SK-N-SH (cell line): Measurements from ENCODE around the gene FAM90A1.
"Not testable (repeated sequence)": the region's sequence is repeated elsewhere in the genome, so short reads cannot be mapped to it uniquely, and the experiment has no call there.

Experiments
- MXI1 ChIP-seq: IDR thresholded peaks from 2 replicates; pipeline ENCODE4 v1.6.1; 2012; ENCODE audit warnings: mild to moderate bottlenecking, low read depth, low read length, improper control_type of control experiment
- TF ChIP-seq, protein P1 (sequence below): fragments of 150-350 bp; IDR thresholded peaks from 2 replicates; pipeline ENCODE4 v1.6.1; 2017; ENCODE audit warnings: antibody characterized with exemption, low read length, low read depth, borderline replicate concordance
- TF ChIP-seq, protein P2 (sequence below): fragments of 200-600 bp; sonication (generic); IDR thresholded peaks from 2 replicates; pipeline ENCODE4 v1.6.1; 2017; ENCODE audit warnings: antibody characterized with exemption, mild to moderate bottlenecking, moderate library complexity

DNA sequence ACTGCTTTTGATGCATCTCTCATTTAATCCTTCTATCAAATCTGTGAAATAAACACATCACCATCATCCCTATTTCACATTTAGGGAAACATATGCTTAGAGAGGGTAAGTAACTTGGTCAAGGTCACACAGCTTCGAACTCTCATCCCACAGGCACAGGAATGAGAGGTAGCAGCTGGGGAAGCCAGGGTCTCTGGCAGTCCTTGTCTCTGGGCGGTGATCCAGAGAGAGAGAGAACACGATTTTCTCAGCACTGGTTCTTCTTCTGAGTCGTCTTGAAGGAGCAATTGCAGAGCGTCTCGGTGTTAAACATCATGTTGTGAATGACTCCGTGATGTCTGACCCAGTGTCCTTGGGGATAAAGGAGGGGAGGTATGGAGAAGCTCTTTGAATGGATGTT is 36.8 kb upstream of the FAM90A1 start:
- not testable (repeated sequence) for TF ChIP-seq MXI1
- TF ChIP-seq, protein P1, sequence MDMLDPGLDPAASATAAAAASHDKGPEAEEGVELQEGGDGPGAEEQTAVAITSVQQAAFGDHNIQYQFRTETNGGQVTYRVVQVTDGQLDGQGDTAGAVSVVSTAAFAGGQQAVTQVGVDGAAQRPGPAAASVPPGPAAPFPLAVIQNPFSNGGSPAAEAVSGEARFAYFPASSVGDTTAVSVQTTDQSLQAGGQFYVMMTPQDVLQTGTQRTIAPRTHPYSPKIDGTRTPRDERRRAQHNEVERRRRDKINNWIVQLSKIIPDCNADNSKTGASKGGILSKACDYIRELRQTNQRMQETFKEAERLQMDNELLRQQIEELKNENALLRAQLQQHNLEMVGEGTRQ, result not testable (repeated sequence)
- TF ChIP-seq, protein P2, sequence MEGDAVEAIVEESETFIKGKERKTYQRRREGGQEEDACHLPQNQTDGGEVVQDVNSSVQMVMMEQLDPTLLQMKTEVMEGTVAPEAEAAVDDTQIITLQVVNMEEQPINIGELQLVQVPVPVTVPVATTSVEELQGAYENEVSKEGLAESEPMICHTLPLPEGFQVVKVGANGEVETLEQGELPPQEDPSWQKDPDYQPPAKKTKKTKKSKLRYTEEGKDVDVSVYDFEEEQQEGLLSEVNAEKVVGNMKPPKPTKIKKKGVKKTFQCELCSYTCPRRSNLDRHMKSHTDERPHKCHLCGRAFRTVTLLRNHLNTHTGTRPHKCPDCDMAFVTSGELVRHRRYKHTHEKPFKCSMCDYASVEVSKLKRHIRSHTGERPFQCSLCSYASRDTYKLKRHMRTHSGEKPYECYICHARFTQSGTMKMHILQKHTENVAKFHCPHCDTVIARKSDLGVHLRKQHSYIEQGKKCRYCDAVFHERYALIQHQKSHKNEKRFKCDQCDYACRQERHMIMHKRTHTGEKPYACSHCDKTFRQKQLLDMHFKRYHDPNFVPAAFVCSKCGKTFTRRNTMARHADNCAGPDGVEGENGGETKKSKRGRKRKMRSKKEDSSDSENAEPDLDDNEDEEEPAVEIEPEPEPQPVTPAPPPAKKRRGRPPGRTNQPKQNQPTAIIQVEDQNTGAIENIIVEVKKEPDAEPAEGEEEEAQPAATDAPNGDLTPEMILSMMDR, result not testable (repeated sequence)
